ENCODE measurements around the gene RFC2.

RFC2 gene

GRCh38 chr7:74191231-74191630 is 63.0 kb downstream of the RFC2 start:
- no peak for DNase-seq

GRCh38 chr7:74190259-74190658 is 63.9 kb downstream of the RFC2 start:
- no peak for DNase-seq

DNA sequence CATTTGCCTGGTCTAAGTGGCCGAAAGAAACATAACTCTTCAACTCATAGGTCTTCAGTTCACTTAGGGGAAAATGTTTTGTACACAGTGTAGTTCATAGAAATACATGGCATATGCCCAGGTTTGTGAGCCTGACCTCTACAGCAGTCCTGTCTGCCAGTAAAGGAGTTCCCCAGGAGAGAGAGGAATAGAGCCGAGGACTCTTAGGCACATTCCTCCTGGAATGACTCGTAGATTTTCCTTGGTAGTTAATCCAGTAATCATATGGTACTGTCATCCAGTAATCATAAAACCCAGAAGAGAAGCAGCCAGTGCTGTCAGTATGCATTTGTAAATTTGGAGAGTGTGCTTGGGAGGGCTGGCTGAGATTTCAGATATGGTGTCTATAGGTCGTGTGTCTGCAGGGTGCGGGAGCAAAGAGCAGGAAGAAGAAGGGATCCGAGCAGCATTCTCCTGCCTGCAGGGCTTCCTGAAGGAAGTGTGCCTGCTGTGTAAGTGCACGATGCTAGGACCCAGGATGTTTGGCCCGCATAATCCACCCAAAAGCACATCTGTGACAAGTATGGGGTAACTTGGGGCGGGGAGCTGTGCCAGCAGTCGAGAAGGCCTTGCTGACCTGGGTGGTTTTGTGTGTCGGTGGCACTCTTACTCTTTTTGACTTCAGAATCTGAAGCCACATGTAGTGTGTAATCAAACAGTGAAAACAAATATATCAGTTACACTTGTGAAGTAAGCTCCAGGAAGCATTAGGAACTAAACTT is 66.1 kb downstream of the RFC2 start:
- no peak for DNase-seq

DNA sequence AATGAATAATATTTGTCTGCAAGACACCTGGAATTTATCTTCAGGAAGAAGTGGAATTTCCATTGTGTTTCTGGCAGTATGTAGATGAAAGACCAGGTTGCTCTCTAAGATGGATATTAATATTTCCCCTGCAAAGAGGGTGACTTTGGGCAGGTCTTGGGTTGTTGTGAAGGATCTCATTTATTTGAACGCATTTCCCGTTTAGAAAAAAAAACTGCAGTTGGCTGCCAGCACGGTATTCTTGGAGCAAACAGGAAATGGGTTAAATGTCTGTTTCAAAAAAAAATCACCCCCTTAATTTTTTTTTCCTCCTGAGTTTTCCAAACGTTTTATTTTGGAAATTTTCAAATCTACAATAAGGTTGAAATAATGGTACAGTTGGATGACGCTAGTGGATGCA is 68.6 kb downstream of the RFC2 start:
- no peak for DNase-seq

- no peak for DNase-seq
These were observed 69.2 kb downstream of the RFC2 start for GRCh38 chr7:74185016-74185415.

DNA sequence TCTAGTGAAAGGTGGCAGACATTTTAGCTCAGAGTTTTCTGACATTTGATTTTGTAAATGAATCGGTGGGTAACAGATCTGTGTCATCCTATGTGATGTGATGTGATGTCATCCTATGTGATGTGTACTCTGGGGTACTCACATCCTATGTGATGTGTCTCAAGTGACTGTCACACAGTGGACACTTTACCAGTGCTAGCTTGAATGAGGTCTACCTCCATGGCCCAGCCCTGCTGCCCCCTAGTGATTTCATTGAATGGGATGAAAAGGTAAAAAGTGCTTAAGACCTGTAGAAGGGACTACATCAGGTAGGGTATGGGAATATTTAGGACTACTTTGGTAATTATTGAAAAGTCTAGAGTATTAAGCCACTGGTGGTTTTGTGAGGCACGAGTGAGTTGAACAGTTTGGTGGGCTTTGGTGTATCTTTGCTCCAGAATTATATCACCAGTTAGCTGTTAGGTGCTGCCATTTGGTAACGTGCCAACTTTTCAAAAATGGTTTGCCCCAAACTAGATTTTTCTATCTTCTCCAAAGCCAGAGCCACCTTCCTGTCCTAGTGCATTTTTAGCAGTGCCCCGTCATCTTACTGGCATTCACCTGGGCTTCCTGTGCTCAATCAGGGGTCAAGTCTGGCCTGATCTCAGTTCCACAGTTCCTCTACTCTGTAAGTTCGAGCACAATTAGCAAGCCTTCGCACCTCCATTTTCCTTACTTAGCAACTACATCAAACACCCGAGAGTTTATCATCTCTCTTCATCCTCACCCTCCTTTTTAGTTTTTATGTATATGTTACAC is 70.3 kb downstream of the RFC2 start:
- DNase-seq: no peak

- DNase-seq: no peak
These were observed 71.1 kb downstream of the RFC2 start for GRCh38 chr7:74183142-74183541.

DNA sequence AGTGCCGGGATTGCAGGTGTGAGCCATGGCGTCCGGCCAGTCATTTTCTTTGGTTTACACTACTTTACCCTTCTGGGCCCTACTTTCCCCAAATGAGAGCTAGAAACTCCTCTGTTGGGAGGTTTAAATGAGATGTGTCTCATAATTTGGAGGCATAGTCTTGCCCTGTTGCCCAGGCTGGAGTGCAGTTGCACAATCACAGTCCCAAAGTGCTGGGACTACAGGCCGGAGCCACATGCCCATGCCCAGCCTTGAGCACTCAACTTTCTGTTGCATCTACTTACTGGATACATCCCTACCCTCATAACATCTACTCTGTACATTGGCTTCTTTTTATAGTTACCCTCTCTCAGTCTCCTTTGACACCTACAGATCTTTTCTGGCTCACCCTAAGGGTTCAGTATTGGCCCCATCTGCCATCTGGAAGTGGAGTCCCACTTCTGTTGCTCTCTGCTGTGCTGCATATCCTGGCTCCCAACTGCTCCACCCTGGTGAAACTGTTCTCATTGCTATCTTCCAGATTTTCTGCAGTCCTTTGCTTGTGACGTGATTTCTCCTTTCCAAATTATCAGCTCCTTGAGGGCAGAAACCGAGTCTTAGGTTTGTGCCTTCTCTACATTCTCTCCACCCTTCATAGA is 71.6 kb downstream of the RFC2 start:
- DNase-seq: no peak

DNA sequence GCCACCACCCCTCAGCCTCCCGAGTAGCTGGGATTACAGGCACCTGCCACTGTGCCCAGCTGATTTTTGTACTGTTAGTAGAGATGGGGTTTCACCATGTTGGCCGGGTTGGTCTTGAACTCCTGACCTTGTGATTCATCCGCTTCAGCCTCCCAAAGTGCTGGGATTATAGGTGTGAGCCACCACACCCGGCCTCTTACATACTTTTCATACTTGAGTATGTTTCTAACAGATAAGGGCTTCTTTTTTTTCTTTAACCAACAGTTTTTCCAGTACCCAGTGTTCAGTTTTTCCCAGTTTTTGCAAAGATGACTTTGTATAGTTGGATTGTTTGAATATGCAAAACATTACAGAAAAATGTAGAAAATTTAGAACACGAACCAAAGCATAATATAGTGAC is 72.4 kb downstream of the RFC2 start:
- no peak for DNase-seq

Data from right kidney (tissue), 1 donor.